ENCODE measurements around the gene CFAP92.

The CFAP92 gene

GRCh38 chr3:128983293-128984069 is 10.4 kb downstream of the CFAP92 start:
- no peaks in the 10 kb centered on the region for H3K9me3 ChIP-seq (ENCODE audit: severe bottlenecking)
- no peaks in the 10 kb centered on the region for H3K27me3 ChIP-seq (ENCODE audit: insufficient read depth, poor library complexity, severe bottlenecking)
- H3K4me3 ChIP-seq (ENCODE audit: severe bottlenecking), result no peak overlapping the region
- H3K27ac ChIP-seq (ENCODE audit: poor library complexity, severe bottlenecking), result no peak overlapping the region
- DNase-seq (ENCODE audit: low spot score) (no peak), ATAC-seq (ENCODE audit: low read depth) (no peak)
- TF ChIP-seq CTCF (IDR thresholded peaks at IDR 0.05; ENCODE audit: poor library complexity, severe bottlenecking), result no peak
- no peaks in the 10 kb centered on the region for H3K36me3 ChIP-seq (ENCODE audit: low read depth)
- H3K4me1 ChIP-seq (ENCODE audit: insufficient read depth, poor library complexity, severe bottlenecking), result peaks cover 9% of the 10 kb centered on the region

DNA sequence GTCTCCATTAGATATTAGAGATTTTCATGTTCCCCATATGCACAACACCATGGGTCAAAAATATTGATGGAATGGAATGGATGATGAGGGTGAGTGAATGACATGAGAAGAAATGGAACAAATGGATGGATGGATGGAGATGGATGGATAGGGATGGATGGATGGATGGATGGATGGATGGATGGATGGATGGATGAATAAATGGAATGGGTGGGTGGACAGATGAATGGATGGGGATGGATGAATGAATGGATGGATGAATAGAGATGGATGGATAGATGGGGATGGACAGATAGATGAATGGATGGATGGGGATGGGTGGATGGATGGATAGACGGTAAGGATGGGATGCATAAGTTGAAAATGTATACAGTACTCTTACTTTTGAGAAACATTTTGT is 18.6 kb downstream of the CFAP92 start:
- TF ChIP-seq CTCF (IDR thresholded peaks at IDR 0.05; ENCODE audit: poor library complexity, severe bottlenecking), result no peak
- no peaks in the 10 kb centered on the region for H3K27me3 ChIP-seq (ENCODE audit: insufficient read depth, poor library complexity, severe bottlenecking)
- no peak overlapping the region for H3K27ac ChIP-seq (ENCODE audit: poor library complexity, severe bottlenecking)
- H3K36me3 ChIP-seq (ENCODE audit: low read depth), result no peaks in the 10 kb centered on the region
- no peak overlapping the region for H3K4me3 ChIP-seq (ENCODE audit: severe bottlenecking)
- no peaks in the 10 kb centered on the region for H3K4me1 ChIP-seq (ENCODE audit: insufficient read depth, poor library complexity, severe bottlenecking)
- no peaks in the 10 kb centered on the region for H3K9me3 ChIP-seq (ENCODE audit: severe bottlenecking)
- ATAC-seq (ENCODE audit: low read depth), result no peak
- no peak for DNase-seq (ENCODE audit: low spot score)

GRCh38 chr3:128973988-128974564 is 19.8 kb downstream of the CFAP92 start:
- TF ChIP-seq CTCF (IDR thresholded peaks at IDR 0.05; ENCODE audit: poor library complexity, severe bottlenecking), result no peak
- ATAC-seq (ENCODE audit: low read depth) (no peak), DNase-seq (ENCODE audit: low spot score) (no peak)
- Histone ChIP-seq H3K27ac (ENCODE audit: poor library complexity, severe bottlenecking) (no peak overlapping the region), H3K4me3 (ENCODE audit: severe bottlenecking) (no peak overlapping the region), H3K36me3 (ENCODE audit: low read depth) (no peaks in the 10 kb centered on the region), H3K4me1 (ENCODE audit: insufficient read depth, poor library complexity, severe bottlenecking) (no peaks in the 10 kb centered on the region), H3K27me3 (ENCODE audit: insufficient read depth, poor library complexity, severe bottlenecking) (no peaks in the 10 kb centered on the region), H3K9me3 (ENCODE audit: severe bottlenecking) (no peaks in the 10 kb centered on the region)

DNA sequence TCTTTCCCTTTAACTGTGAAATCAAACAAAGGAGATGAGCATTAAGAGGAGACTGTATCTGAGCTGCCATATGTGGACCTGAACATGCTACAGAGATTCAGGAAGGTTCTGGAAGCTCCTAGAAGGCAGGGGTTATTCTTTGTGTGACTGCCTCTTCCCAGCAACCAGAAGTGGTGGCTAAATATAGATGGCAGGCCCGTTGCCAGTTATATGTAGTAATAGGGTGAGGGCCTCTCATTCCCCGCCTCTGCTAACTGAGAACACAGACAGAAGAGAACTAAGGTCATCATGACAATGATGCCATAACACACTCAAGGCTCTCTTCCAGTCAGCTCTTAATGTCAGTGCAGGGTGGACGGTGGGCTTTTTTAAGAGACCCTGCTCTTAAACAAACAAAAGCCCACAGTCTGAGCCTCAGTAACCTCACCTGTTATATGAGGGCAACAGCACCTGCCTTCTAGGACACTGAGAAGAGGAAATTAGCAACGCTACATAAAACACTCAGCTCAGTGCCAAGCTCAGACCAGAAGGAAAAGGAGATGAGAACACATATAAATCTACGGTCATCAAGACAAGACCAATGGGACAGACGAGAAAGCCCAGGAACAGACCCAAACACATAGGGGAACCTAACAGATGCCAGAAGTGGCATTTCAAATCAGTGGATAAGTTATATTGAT is 22.3 kb downstream of the CFAP92 start:
- no peaks in the 10 kb centered on the region for H3K27me3 ChIP-seq (ENCODE audit: insufficient read depth, poor library complexity, severe bottlenecking)
- no peak overlapping the region for H3K4me3 ChIP-seq (ENCODE audit: severe bottlenecking)
- no peak overlapping the region for H3K27ac ChIP-seq (ENCODE audit: poor library complexity, severe bottlenecking)
- no peaks in the 10 kb centered on the region for H3K36me3 ChIP-seq (ENCODE audit: low read depth)
- H3K4me1 ChIP-seq (ENCODE audit: insufficient read depth, poor library complexity, severe bottlenecking), result no peaks in the 10 kb centered on the region
- ATAC-seq (ENCODE audit: low read depth), result no peak
- H3K9me3 ChIP-seq (ENCODE audit: severe bottlenecking), result no peaks in the 10 kb centered on the region
- TF ChIP-seq CTCF (IDR thresholded peaks at IDR 0.05; ENCODE audit: poor library complexity, severe bottlenecking), result no peak
- DNase-seq (ENCODE audit: low spot score), result no peak

GRCh38 chr3:128970740-128971047 is 23.2 kb downstream of the CFAP92 start:
- ATAC-seq (ENCODE audit: low read depth) (no peak), DNase-seq (ENCODE audit: low spot score) (no peak)
- no peak for TF ChIP-seq CTCF (IDR thresholded peaks at IDR 0.05; ENCODE audit: poor library complexity, severe bottlenecking)
- H3K27me3 ChIP-seq (ENCODE audit: insufficient read depth, poor library complexity, severe bottlenecking), result no peaks in the 10 kb centered on the region
- no peak overlapping the region for H3K27ac ChIP-seq (ENCODE audit: poor library complexity, severe bottlenecking)
- H3K9me3 ChIP-seq (ENCODE audit: severe bottlenecking), result no peaks in the 10 kb centered on the region
- H3K4me1 ChIP-seq (ENCODE audit: insufficient read depth, poor library complexity, severe bottlenecking), result no peaks in the 10 kb centered on the region
- no peak overlapping the region for H3K4me3 ChIP-seq (ENCODE audit: severe bottlenecking)
- no peaks in the 10 kb centered on the region for H3K36me3 ChIP-seq (ENCODE audit: low read depth)

Measured in RWPE2 (cell line).